ENCODE data around the gene STK24. TPM values are rescaled to one million over a fixed set of nuclear protein-coding genes. Genes with fewer than 3 reads are reported as not detected.
A peak's percentile ranks its signal among the peaks of the same experiment; 100 is the strongest.

The STK24 gene
- total RNA-seq, 5 donors from 2014 or later (not counting 1 experiment from before 2014, with no cell fraction given) = 92.1 to 143 (median 113) TPM

DNA sequence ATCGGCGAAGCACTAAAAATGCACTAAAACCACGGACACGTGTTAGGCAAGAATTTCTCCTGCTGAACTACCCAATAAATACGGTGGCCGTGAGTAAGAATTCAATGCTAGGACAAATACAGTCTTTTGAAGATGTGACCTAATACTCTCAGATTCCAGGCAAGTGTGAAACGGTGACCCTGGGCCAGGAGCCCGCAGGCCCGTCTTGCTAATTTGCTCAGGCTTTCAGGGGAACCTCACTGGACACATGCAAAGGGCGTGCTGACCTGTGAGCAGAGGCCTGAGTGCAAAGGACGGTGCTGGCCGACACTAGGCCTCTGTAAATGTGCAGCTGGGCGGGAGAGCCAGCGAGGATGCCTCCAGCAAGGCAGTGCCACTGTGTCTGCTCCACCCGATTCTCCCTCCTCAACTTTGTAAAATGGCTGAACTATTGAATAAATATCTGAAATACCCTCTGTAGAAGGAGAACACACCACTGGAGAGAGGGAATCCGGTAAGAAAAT, 70.1 kb downstream of the STK24 start:
- Mint-ChIP-seq H3K4me3 (no peak overlapping the region), H3K36me3 (peaks cover 25% of the 10 kb centered on the region), H3K27ac (no peak overlapping the region), H3K27me3 (no peaks in the 10 kb centered on the region), H3K9me3 (no peaks in the 10 kb centered on the region), H3K4me1 (peaks cover 88 to 98% (median 98%) of the 10 kb centered on the region in 3 donors)
- ATAC-seq (replicated peaks in 1 of 4) (no peak), DNase-seq (no peak)
- 100% methylated on average over 10 of the region's 16 CpGs for WGBS (ENCODE audit: insufficient coverage)
- Histone ChIP-seq H3K27me3 (replicated peaks in 1 of 2; ENCODE audit: control insufficient read depth in 2 of 2, extremely low read depth in 1 of 2, insufficient read depth in 2 of 2, low read length in 1 of 2) (no peaks in the 10 kb centered on the region), H3K4me3 (ENCODE audit: control insufficient read depth in 1 of 2, extremely low read depth in 1 of 2, low read length in 1 of 2) (no peak overlapping the region), H3K27ac (ENCODE audit: low read length) (no peak overlapping the region), H3K36me3 (ENCODE audit: control insufficient read depth in 2 of 2, extremely low read depth in 1 of 2, insufficient read depth in 1 of 2, low read length in 1 of 2) (peaks cover 0 to 10% of the 10 kb centered on the region in 2 donors), H3K9me3 (no peaks in the 10 kb centered on the region), H3K4me1 (ENCODE audit: control insufficient read depth in 1 of 2, extremely low read depth in 1 of 2, insufficient read depth in 2 of 2, low read length in 2 of 2) (peaks cover 16 to 56% of the 10 kb centered on the region in 2 experiments)
- ChIA-PET POLR2A (no interaction called here), CTCF (interaction anchor here in 1 of 2 donors (1.1 kb wide), 1 partner anchor 147 kb away, joined by 4 read pairs; no protein-coding TSS in a partner anchor)

DNA sequence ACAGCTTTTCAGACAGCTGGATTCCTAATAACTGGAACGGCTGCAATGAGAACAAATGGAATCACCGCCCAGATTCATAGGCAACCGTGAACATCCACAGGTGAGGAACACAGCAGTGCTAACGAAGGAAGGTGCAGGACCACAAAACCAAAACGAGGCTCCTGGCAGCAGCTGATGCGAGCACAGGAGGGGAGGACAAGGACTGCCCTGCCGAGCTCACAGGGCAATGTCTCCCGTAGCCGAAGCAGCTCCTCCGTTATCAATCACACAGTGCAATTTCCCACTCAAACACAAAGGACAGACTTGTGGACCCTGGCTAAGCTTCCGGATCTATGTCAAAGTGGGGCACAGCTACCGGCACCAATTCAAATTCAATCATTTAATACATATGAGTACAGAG, 70.6 kb downstream of the STK24 start:
- Mint-ChIP-seq H3K27me3 (no peaks in the 10 kb centered on the region), H3K27ac (peak overlapping the region in 1 of 2 donors; percentile 39), H3K4me1 (peaks cover 92 to 97% (median 97%) of the 10 kb centered on the region in 3 donors), H3K9me3 (no peaks in the 10 kb centered on the region), H3K4me3 (no peak overlapping the region), H3K36me3 (peaks cover 22% of the 10 kb centered on the region)
- CTCF ChIA-PET = interaction anchor here in 1 of 2 donors (1.1 kb wide), 1 partner anchor 147 kb away, joined by 4 read pairs; no protein-coding TSS in a partner anchor
- POLR2A ChIA-PET = no interaction called here
- Histone ChIP-seq H3K36me3 (ENCODE audit: control insufficient read depth in 2 of 2, extremely low read depth in 1 of 2, insufficient read depth in 1 of 2, low read length in 1 of 2) (peaks cover 0 to 10% of the 10 kb centered on the region in 2 donors), H3K4me1 (ENCODE audit: control insufficient read depth in 1 of 2, extremely low read depth in 1 of 2, insufficient read depth in 2 of 2, low read length in 2 of 2) (peaks cover 16 to 56% of the 10 kb centered on the region in 2 experiments), H3K4me3 (ENCODE audit: control insufficient read depth in 1 of 2, extremely low read depth in 1 of 2, low read length in 1 of 2) (no peak overlapping the region), H3K27me3 (replicated peaks in 1 of 2; ENCODE audit: control insufficient read depth in 2 of 2, extremely low read depth in 1 of 2, insufficient read depth in 2 of 2, low read length in 1 of 2) (no peaks in the 10 kb centered on the region), H3K9me3 (no peaks in the 10 kb centered on the region), H3K27ac (ENCODE audit: low read length) (no peak overlapping the region)
- 84% methylated on average over 8 of the region's 12 CpGs for WGBS (ENCODE audit: insufficient coverage)
- DNase-seq (no peak), ATAC-seq (replicated peaks in 1 of 4) (no peak)

DNA sequence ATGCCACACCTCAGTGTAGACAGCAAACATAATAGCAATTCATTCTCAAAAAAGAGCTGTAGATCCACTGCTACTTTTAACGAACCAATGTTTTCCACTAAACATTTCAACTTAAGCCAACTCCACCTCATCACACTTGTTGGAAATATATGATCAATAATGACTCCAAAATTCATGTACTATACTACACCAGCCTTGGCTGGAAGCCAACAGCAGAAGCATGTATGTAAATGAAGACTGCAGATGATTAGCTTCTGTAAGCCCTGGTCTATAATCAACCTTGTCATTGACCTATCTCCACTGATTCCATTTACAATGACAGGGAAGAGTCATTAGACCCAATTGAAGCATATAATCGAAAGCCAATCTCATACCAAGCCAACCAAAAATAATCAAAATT, 71.7 kb downstream of the STK24 start:
- Mint-ChIP-seq H3K36me3 (peaks cover 18% of the 10 kb centered on the region), H3K4me3 (peak overlapping the region in 1 of 3 donors; percentile 3)
- POLR2A ChIA-PET = no interaction called here

DNA sequence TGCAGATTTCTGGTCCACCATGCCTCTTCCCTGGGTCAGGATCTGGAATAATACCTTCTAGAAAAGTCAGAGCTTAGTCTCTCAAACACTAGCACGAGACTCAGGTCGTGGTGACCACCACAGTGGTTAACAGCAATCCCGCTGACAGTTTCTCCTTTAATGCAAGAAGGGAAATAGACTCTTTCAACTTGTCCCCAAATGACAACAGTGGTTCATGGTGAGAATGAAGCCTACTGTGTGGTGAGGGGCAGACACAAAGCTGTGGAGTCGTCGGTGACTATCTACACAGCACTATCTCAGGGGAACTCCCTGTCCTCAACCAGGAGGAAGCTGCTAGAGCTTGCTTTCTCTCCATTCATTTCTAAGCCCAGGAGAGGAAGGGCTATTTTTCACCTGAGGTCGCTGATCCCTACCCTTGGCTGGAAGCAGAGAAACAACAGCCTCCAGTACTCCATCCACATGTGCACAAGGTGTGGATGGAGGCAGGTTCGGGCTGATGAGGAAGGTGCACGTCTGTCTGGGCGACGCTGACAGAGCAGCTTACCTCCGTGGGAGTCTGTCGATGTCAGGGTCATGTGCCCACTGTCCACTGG, 72.4 kb downstream of the STK24 start:
- DNase-seq (peak in 8 of 35 experiments; percentile 12 to 52 (median 18)), ATAC-seq (replicated peaks in 1 of 4) (peak; percentile 35 to 81 (median 63))
- CTCF ChIA-PET = interaction anchor here (0.6 to 1.3 kb wide), 4 partner anchors 11 to 149 kb away, joined by 3 to 4 read pairs (median 4); no protein-coding TSS in a partner anchor
- WGBS (ENCODE audit: insufficient coverage) = 76% methylated on average over 7 of the region's 12 CpGs
- H3K4me3 Mint-ChIP-seq = peak overlapping the region in 2 of 3 donors; percentile 4 to 31
- H3K27ac Mint-ChIP-seq = peak overlapping the region; percentile 29 to 68
- H3K36me3 ChIP-seq (ENCODE audit: control insufficient read depth in 2 of 2, extremely low read depth in 1 of 2, insufficient read depth in 1 of 2, low read length in 1 of 2) = peaks cover 0 to 17% of the 10 kb centered on the region in 2 donors
- peaks cover 89 to 97% (median 96%) of the 10 kb centered on the region in 3 donors for H3K4me1 Mint-ChIP-seq
- no peaks in the 10 kb centered on the region for H3K9me3 Mint-ChIP-seq
- no peaks in the 10 kb centered on the region for H3K27me3 ChIP-seq (replicated peaks in 1 of 2; ENCODE audit: control insufficient read depth in 2 of 2, extremely low read depth in 1 of 2, insufficient read depth in 2 of 2, low read length in 1 of 2)
- no peaks in the 10 kb centered on the region for H3K9me3 ChIP-seq
- no peak overlapping the region for H3K27ac ChIP-seq (ENCODE audit: low read length)
- no peaks in the 10 kb centered on the region for H3K27me3 Mint-ChIP-seq
- peaks cover 16 to 52% of the 10 kb centered on the region in 2 experiments for H3K4me1 ChIP-seq (ENCODE audit: control insufficient read depth in 1 of 2, extremely low read depth in 1 of 2, insufficient read depth in 2 of 2, low read length in 2 of 2)
- POLR2A ChIA-PET = interaction anchor here in 1 of 2 donors (0.6 to 0.7 kb wide), 2 partner anchors 32 to 118 kb away, joined by 3 to 8 read pairs; no protein-coding TSS in a partner anchor
- peak overlapping the region in 1 of 2 donors; percentile 6 for H3K4me3 ChIP-seq (ENCODE audit: control insufficient read depth in 1 of 2, extremely low read depth in 1 of 2, low read length in 1 of 2)
- H3K36me3 Mint-ChIP-seq = peaks cover 23% of the 10 kb centered on the region

More for the DNA sequence above, 71.7 kb downstream of the STK24 start:
- peaks cover 0 to 10% of the 10 kb centered on the region in 2 donors for H3K36me3 ChIP-seq (ENCODE audit: control insufficient read depth in 2 of 2, extremely low read depth in 1 of 2, insufficient read depth in 1 of 2, low read length in 1 of 2)
- H3K4me1 Mint-ChIP-seq = peaks cover 89 to 97% (median 96%) of the 10 kb centered on the region in 3 donors
- no peaks in the 10 kb centered on the region for H3K9me3 Mint-ChIP-seq
- H3K9me3 ChIP-seq = no peaks in the 10 kb centered on the region
- H3K27ac Mint-ChIP-seq = peak overlapping the region in 1 of 2 donors; percentile 59
- no peak for ATAC-seq (replicated peaks in 1 of 4)
- no peak overlapping the region for H3K27ac ChIP-seq (ENCODE audit: low read length)
- no peaks in the 10 kb centered on the region for H3K27me3 ChIP-seq (replicated peaks in 1 of 2; ENCODE audit: control insufficient read depth in 2 of 2, extremely low read depth in 1 of 2, insufficient read depth in 2 of 2, low read length in 1 of 2)
- 90% methylated on average over 2 of the region's 2 CpGs for WGBS (ENCODE audit: insufficient coverage)
- H3K4me3 ChIP-seq (ENCODE audit: control insufficient read depth in 1 of 2, extremely low read depth in 1 of 2, low read length in 1 of 2) = no peak overlapping the region
- no peak for DNase-seq
- CTCF ChIA-PET = interaction anchor here in 1 of 2 donors (0.6 kb wide), 1 partner anchor 60 kb away, joined by 3 read pairs; no protein-coding TSS in a partner anchor
- peaks cover 16 to 59% of the 10 kb centered on the region in 2 experiments for H3K4me1 ChIP-seq (ENCODE audit: control insufficient read depth in 1 of 2, extremely low read depth in 1 of 2, insufficient read depth in 2 of 2, low read length in 2 of 2)
- no peaks in the 10 kb centered on the region for H3K27me3 Mint-ChIP-seq

DNA sequence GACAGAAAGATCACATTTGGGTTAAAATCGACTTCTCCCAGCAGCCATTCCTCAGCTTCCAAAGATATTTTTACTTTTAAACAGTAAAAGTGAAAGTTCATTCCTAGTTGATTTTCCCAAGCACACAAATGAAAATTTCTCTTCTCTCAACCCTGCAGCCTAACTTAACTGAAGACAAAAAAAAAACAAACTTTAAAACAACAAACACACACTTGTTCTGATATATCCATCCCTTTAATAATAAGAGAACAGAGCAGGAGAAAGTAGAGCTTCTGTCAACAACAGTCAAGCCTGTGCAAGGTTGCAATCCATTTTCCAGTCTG, 72.9 kb downstream of the STK24 start:
- H3K9me3 ChIP-seq = no peaks in the 10 kb centered on the region
- H3K36me3 Mint-ChIP-seq = peaks cover 27% of the 10 kb centered on the region
- no peak for DNase-seq
- H3K36me3 ChIP-seq (ENCODE audit: control insufficient read depth in 2 of 2, extremely low read depth in 1 of 2, insufficient read depth in 1 of 2, low read length in 1 of 2) = peaks cover 0 to 21% of the 10 kb centered on the region in 2 donors
- H3K4me3 Mint-ChIP-seq = peak overlapping the region in 2 of 3 donors; percentile 4 to 25
- ChIA-PET POLR2A (interaction anchor here in 1 of 2 donors (0.6 to 0.7 kb wide), 2 partner anchors 32 to 119 kb away, joined by 3 to 8 read pairs; no protein-coding TSS in a partner anchor), CTCF (interaction anchor here (0.6 to 1.3 kb wide), 4 partner anchors 10 to 149 kb away, joined by 3 to 4 read pairs (median 4); no protein-coding TSS in a partner anchor)
- no CpG with 5 or more reads among the region's 1 CpG for WGBS (ENCODE audit: insufficient coverage)
- peaks cover 13 to 51% of the 10 kb centered on the region in 2 experiments for H3K4me1 ChIP-seq (ENCODE audit: control insufficient read depth in 1 of 2, extremely low read depth in 1 of 2, insufficient read depth in 2 of 2, low read length in 2 of 2)
- peaks cover 86 to 94% (median 93%) of the 10 kb centered on the region in 3 donors for H3K4me1 Mint-ChIP-seq
- H3K27me3 Mint-ChIP-seq = no peaks in the 10 kb centered on the region
- H3K27ac Mint-ChIP-seq = peak overlapping the region; percentile 29 to 68
- H3K27ac ChIP-seq (ENCODE audit: low read length) = no peak overlapping the region
- ATAC-seq (replicated peaks in 1 of 4) = no peak
- H3K27me3 ChIP-seq (replicated peaks in 1 of 2; ENCODE audit: control insufficient read depth in 2 of 2, extremely low read depth in 1 of 2, insufficient read depth in 2 of 2, low read length in 1 of 2) = no peaks in the 10 kb centered on the region
- no peak overlapping the region for H3K4me3 ChIP-seq (ENCODE audit: control insufficient read depth in 1 of 2, extremely low read depth in 1 of 2, low read length in 1 of 2)
- H3K9me3 Mint-ChIP-seq = no peaks in the 10 kb centered on the region

DNA sequence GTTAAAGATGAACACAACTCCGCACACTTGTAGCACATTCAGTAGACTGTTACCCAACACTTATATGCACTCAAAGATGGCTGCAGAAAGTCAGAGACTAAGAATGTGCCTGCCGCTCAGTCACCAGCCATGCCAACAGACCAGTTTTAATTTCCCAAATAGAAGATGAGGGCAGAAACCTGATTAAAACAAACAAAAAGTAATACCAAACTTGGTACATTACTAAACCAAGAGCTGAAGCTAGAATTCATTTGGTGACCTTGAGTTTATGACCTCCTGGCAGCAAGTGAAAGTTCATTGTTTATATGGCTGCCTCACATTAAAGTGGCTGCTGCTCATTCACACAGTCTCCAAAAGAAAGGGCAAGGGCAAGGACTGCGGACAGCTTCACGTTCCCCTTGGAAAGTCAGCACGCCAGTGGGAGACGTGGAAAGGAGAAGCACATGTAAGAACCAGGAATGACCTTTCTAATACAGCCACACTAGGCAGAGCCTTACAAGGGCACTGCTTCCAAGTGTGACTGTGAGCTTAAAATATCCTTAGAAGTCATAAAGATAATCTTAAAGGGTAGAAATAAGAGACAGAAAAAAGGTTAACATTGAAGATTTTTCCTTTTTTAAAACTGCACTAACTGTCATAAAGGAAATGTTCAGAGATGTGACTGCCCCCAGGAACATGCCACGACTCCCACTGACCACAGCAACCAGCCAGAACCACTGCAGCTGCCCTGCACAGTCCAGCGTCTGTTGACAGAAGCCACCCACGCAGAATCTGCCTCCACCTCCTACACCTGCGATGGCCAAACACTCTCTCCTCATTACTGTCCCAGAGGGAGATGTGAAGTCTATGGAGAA, 73.5 kb downstream of the STK24 start:
- no peak overlapping the region for H3K27ac ChIP-seq (ENCODE audit: low read length)
- Mint-ChIP-seq H3K36me3 (peaks cover 28% of the 10 kb centered on the region), H3K4me1 (peaks cover 81 to 90% (median 88%) of the 10 kb centered on the region in 3 donors), H3K9me3 (no peaks in the 10 kb centered on the region), H3K27ac (peak overlapping the region; percentile 29 to 68), H3K27me3 (no peaks in the 10 kb centered on the region), H3K4me3 (peak overlapping the region in 1 of 3 donors; percentile 4)
- 88% methylated on average over 4 of the region's 10 CpGs for WGBS (ENCODE audit: insufficient coverage)
- no peak overlapping the region for H3K4me3 ChIP-seq (ENCODE audit: control insufficient read depth in 1 of 2, extremely low read depth in 1 of 2, low read length in 1 of 2)
- ATAC-seq (replicated peaks in 1 of 4) (no peak), DNase-seq (no peak)
- CTCF ChIA-PET = interaction anchor here in 1 of 2 donors (0.6 to 1.3 kb wide), 2 partner anchors 64 to 150 kb away, joined by 4 read pairs; no protein-coding TSS in a partner anchor
- H3K36me3 ChIP-seq (ENCODE audit: control insufficient read depth in 2 of 2, extremely low read depth in 1 of 2, insufficient read depth in 1 of 2, low read length in 1 of 2) = peaks cover 0 to 27% of the 10 kb centered on the region in 2 donors
- no peaks in the 10 kb centered on the region for H3K27me3 ChIP-seq (replicated peaks in 1 of 2; ENCODE audit: control insufficient read depth in 2 of 2, extremely low read depth in 1 of 2, insufficient read depth in 2 of 2, low read length in 1 of 2)
- peaks cover 11 to 54% of the 10 kb centered on the region in 2 experiments for H3K4me1 ChIP-seq (ENCODE audit: control insufficient read depth in 1 of 2, extremely low read depth in 1 of 2, insufficient read depth in 2 of 2, low read length in 2 of 2)
- POLR2A ChIA-PET = no interaction called here
- no peaks in the 10 kb centered on the region for H3K9me3 ChIP-seq
